Osteocyte (in vitro differentiated cells): Measurements from ENCODE around the gene NBPF6. TPM values are rescaled to one million over a fixed set of nuclear protein-coding genes. Genes with fewer than 3 reads are reported as not detected.
A peak's percentile ranks its signal among the peaks of the same experiment; 100 is the strongest.
"Not testable (repeated sequence)": the region's sequence is repeated elsewhere in the genome, so short reads cannot be mapped to it uniquely, and the experiment has no call there.

ENCODE experiments used
- DNase-seq: peaks from one replicate; pipeline ENCODE4 v3.0.0; 2021; ENCODE audit warnings: mixed read lengths; ENCODE audit not compliant: unreplicated experiment; ENCODE audit errors: extremely low spot score
- H3K27ac Mint-ChIP-seq: one replicate; pipeline ENCODE4 v1.8.0; 2021; ENCODE audit warnings: mild to moderate bottlenecking, mixed read lengths; ENCODE audit not compliant: unreplicated experiment
- H3K27me3 Mint-ChIP-seq: one replicate; pipeline ENCODE4 v1.8.0; 2021; ENCODE audit warnings: mixed read lengths; ENCODE audit not compliant: unreplicated experiment
- H3K36me3 Mint-ChIP-seq: one replicate; pipeline ENCODE4 v1.8.0; 2021; ENCODE audit warnings: mixed read lengths; ENCODE audit not compliant: unreplicated experiment
- H3K4me1 Mint-ChIP-seq: one replicate; pipeline ENCODE4 v1.8.0; 2021; ENCODE audit warnings: mixed read lengths; ENCODE audit not compliant: unreplicated experiment
- H3K4me3 Mint-ChIP-seq: one replicate; pipeline ENCODE4 v1.8.0; 2021; ENCODE audit warnings: mild to moderate bottlenecking, moderate library complexity, mixed read lengths; ENCODE audit not compliant: unreplicated experiment
- H3K9me3 Mint-ChIP-seq: one replicate; pipeline ENCODE4 v1.8.0; 2021; ENCODE audit warnings: mixed read lengths; ENCODE audit not compliant: unreplicated experiment
- total RNA-seq: library from RNA; stranded (reverse); gene quantifications from 2 replicates; pipeline ENCODE4 v1.2.1, GENCODE V29; 2021
- TF ChIP-seq, protein P1 (sequence below): fragments of 200-600 bp; sonication (generic); IDR thresholded peaks from 2 replicates; pipeline ENCODE4 v1.5.0; 2021; ENCODE audit warnings: antibody characterized with exemption, mild to moderate bottlenecking, moderate library complexity

The NBPF6 gene
- total RNA-seq, 1 donor from 2014 or later: not detected

- Mint-ChIP-seq H3K4me3 (no peak overlapping the region), H3K4me1 (no peaks in the 10 kb centered on the region), H3K27ac (no peak overlapping the region), H3K27me3 (peaks cover 13% of the 10 kb centered on the region), H3K9me3 (no peaks in the 10 kb centered on the region), H3K36me3 (no peaks in the 10 kb centered on the region)
- no peak for DNase-seq
- TF ChIP-seq, protein P1, sequence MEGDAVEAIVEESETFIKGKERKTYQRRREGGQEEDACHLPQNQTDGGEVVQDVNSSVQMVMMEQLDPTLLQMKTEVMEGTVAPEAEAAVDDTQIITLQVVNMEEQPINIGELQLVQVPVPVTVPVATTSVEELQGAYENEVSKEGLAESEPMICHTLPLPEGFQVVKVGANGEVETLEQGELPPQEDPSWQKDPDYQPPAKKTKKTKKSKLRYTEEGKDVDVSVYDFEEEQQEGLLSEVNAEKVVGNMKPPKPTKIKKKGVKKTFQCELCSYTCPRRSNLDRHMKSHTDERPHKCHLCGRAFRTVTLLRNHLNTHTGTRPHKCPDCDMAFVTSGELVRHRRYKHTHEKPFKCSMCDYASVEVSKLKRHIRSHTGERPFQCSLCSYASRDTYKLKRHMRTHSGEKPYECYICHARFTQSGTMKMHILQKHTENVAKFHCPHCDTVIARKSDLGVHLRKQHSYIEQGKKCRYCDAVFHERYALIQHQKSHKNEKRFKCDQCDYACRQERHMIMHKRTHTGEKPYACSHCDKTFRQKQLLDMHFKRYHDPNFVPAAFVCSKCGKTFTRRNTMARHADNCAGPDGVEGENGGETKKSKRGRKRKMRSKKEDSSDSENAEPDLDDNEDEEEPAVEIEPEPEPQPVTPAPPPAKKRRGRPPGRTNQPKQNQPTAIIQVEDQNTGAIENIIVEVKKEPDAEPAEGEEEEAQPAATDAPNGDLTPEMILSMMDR: no peak
Measured at GRCh38 chr1:108511764-108512163, 61.6 kb downstream of the NBPF6 start.

- Mint-ChIP-seq H3K9me3 (no peaks in the 10 kb centered on the region), H3K4me1 (peaks cover 2% of the 10 kb centered on the region), H3K27ac (no peak overlapping the region), H3K36me3 (no peaks in the 10 kb centered on the region), H3K4me3 (no peak overlapping the region), H3K27me3 (peaks cover 19% of the 10 kb centered on the region)
- no peak for DNase-seq
- TF ChIP-seq, protein P1: peak; percentile 87
Measured at GRCh38 chr1:108512239-108513043, 62.3 kb downstream of the NBPF6 start.

DNA sequence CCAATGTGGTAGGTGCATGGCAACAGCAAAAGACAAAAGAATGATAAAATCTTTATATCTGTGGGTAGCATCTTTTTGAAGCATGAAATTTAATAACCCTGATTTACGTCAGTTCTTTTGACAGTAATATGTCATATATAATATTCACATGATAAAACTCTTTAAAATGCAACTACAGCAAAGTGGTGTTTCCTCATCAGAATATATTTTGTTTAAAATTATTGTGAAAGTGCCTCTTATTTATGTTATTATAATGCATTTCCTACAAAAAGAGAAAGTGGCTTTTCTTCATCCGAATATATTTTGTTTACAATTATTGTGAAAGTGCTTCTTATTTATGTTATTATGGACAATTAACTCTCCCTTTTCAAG is 62.9 kb downstream of the NBPF6 start:
- H3K4me3 Mint-ChIP-seq: no peak overlapping the region
- DNase-seq: no peak
- peaks cover 21% of the 10 kb centered on the region for H3K27me3 Mint-ChIP-seq
- H3K9me3 Mint-ChIP-seq: no peaks in the 10 kb centered on the region
- no peaks in the 10 kb centered on the region for H3K36me3 Mint-ChIP-seq
- TF ChIP-seq, protein P1: no peak
- H3K27ac Mint-ChIP-seq: no peak overlapping the region
- H3K4me1 Mint-ChIP-seq: peaks cover 2% of the 10 kb centered on the region

GRCh38 chr1:108513914-108514313 is 63.8 kb downstream of the NBPF6 start:
- not testable (repeated sequence) for H3K36me3 Mint-ChIP-seq, H3K27ac Mint-ChIP-seq, H3K4me1 Mint-ChIP-seq, DNase-seq, H3K4me3 Mint-ChIP-seq, H3K9me3 Mint-ChIP-seq
- peaks cover 29% of the 10 kb centered on the region for H3K27me3 Mint-ChIP-seq

- DNase-seq, H3K9me3 Mint-ChIP-seq, H3K4me3 Mint-ChIP-seq, H3K36me3 Mint-ChIP-seq, H3K27ac Mint-ChIP-seq, H3K4me1 Mint-ChIP-seq: not testable (repeated sequence)
- peaks cover 42% of the 10 kb centered on the region for H3K27me3 Mint-ChIP-seq
Measured at GRCh38 chr1:108517301-108517897, 67.3 kb downstream of the NBPF6 start.

Other genes starting within 250 kb of the NBPF6 start
- 40.4 and 41.3 TPM in 2 replicates for gene SLC25A24, start 250.0 kb upstream of the NBPF6 start, total RNA-seq
- gene NBPF4, start 206.3 kb upstream of the NBPF6 start, total RNA-seq: not detected in 2 replicates
- gene EEIG2, start 109.8 kb downstream of the NBPF6 start, total RNA-seq: 12.9 and 13.3 TPM in 2 replicates
- 6.8 and 7.2 TPM in 2 replicates for gene HENMT1, start 210.8 kb downstream of the NBPF6 start, total RNA-seq
- 35.0 and 39.2 TPM in 2 replicates for gene PRPF38B, start 242.0 kb downstream of the NBPF6 start, total RNA-seq